GM12878 (cell line): ENCODE results near the gene TLE2. TPM values are rescaled to one million over a fixed set of nuclear protein-coding genes. Genes with fewer than 3 reads are reported as not detected.
A peak's percentile ranks its signal among the peaks of the same experiment; 100 is the strongest.

Experiments used
- ATAC-seq: fragments of 200-7000 bp; cut with Tn5 transposase; 3 replicates; pipeline ENCODE4 v1.9.1; 2020; ENCODE audit warnings: mild to moderate bottlenecking, moderate library complexity
- BruUV-seq: library from RNA; stranded (reverse); fragments of 400-500 nt; replicated peaks from 2 replicates; lab custom pipeline; 2021; lab: Mats Ljungman, UMichigan
- CTCF ChIA-PET: fragments of 300-600 bp; sonication (Branson Sonifier 250); formaldehyde crosslinking; extraction: SDS; loops from one replicate; lab custom pipeline; 2021; ENCODE audit warnings: inconsistent platforms; lab: Yijun Ruan, JAX
- POLR2A ChIA-PET: fragments of 350-600 bp; formaldehyde crosslinking; extraction: SDS; loops from one replicate; lab custom pipeline; 2021; ENCODE audit warnings: inconsistent platforms; lab: Charles Lee
- RAD21 ChIA-PET: fragments of 300-600 bp; sonication (Branson Sonifier 250); formaldehyde crosslinking; loops from one replicate; lab custom pipeline; 2023; ENCODE audit warnings: antibody characterized with exemption; ENCODE audit not compliant: unreplicated experiment; lab: Charles Lee
- SMC1A ChIA-PET: fragments of 300-600 bp; sonication (Branson Sonifier 250); formaldehyde crosslinking; loops from one replicate; lab custom pipeline; 2023; ENCODE audit not compliant: unreplicated experiment, uncharacterized antibody; lab: Charles Lee
- DNase-seq: peaks from one replicate; pipeline ENCODE4 v3.0.0-alpha.2; 2011; ENCODE audit warnings: low read depth, low spot score
- FAIRE-seq: peaks from 3 replicates; lab custom pipeline; 2011; peaks lifted over from hg19 to GRCh38; lab: Jason Lieb, UNC
- H2AFZ ChIP-seq: 2 replicates; pipeline ENCODE4 v1.6.0; 2011; ENCODE audit warnings: low read depth, low read length, control low read depth; ENCODE audit not compliant: control insufficient read depth
- H3K27ac ChIP-seq: 2 replicates; pipeline ENCODE4 v1.5.1; 2011; ENCODE audit warnings: control low read depth; ENCODE audit not compliant: control insufficient read depth, insufficient read depth
- H3K27me3 ChIP-seq, 2 experiments: replicated peaks in 1 of 2; 2 replicates each; pipeline versions ENCODE4 v1.6.0 to v1.6.1; 2011; ENCODE audit warnings: low read length in 1 of 2; ENCODE audit not compliant: control insufficient read depth in 2 of 2, insufficient read depth in 2 of 2
- H3K36me3 ChIP-seq, 2 experiments: 2 replicates each; pipeline ENCODE4 v1.5.1; 2011; ENCODE audit warnings: low read length in 1 of 2; ENCODE audit not compliant: control insufficient read depth in 2 of 2, insufficient read depth in 2 of 2
- H3K4me1 ChIP-seq: 2 replicates; pipeline ENCODE4 v1.6.1; 2011; ENCODE audit warnings: mild to moderate bottlenecking, low read length, moderate library complexity, mixed read lengths; ENCODE audit not compliant: control insufficient read depth, insufficient read depth
- H3K4me2 ChIP-seq: 2 replicates; pipeline ENCODE4 v1.6.0; 2011; ENCODE audit warnings: control low read depth; ENCODE audit not compliant: control insufficient read depth, insufficient read depth
- H3K4me3 ChIP-seq: fragments of 200-600 bp; sonication (generic); 2 replicates; pipeline ENCODE4 v1.5.1; 2016
- H3K79me2 ChIP-seq: 2 replicates; pipeline ENCODE4 v1.6.0; 2011; ENCODE audit warnings: low read length; ENCODE audit not compliant: control insufficient read depth, insufficient read depth
- H3K9ac ChIP-seq: 2 replicates; pipeline ENCODE4 v1.8.0; 2011; ENCODE audit warnings: low read length, control low read depth, mixed read lengths; ENCODE audit not compliant: control insufficient read depth, insufficient read depth
- H3K9me3 ChIP-seq: replicated peaks from 3 replicates; pipeline ENCODE4 v1.5.1; 2011; ENCODE audit warnings: mild to moderate bottlenecking, low read length; ENCODE audit not compliant: control insufficient read depth, insufficient read depth
- H4K20me1 ChIP-seq: 2 replicates; pipeline ENCODE4 v1.6.0; 2011; ENCODE audit not compliant: control insufficient read depth, insufficient read depth
- BHLHE40 ChIP-seq, 2 experiments: fragments of 450-650 bp in 1 of 2; IDR thresholded peaks; 2 replicates each; pipeline ENCODE4 v1.6.1; 2011 to 2017; ENCODE audit warnings: low read depth in 2 of 2, borderline replicate concordance in 1 of 2, improper control_type of control experiment in 1 of 2, low read length in 1 of 2, mild to moderate bottlenecking in 1 of 2
- BMI1 ChIP-seq: fragments of 450-650 bp; IDR thresholded peaks from 2 replicates; pipeline ENCODE4 v1.6.1; 2016; ENCODE audit warnings: mild to moderate bottlenecking, moderate library complexity, borderline replicate concordance
- CEBPB ChIP-seq, 2 experiments: fragments of 150-350 bp in 1 of 2; IDR thresholded peaks; 2 replicates each; pipeline ENCODE4 v1.6.1; 2012 to 2014; ENCODE audit warnings: low read depth in 2 of 2, low read length in 2 of 2, borderline replicate concordance in 1 of 2, inconsistent platforms in 1 of 2
- EED ChIP-seq: sonication (generic); IDR thresholded peaks from 2 replicates; pipeline ENCODE4 v1.6.1; 2016; ENCODE audit warnings: antibody characterized with exemption, low read depth
- EGR1 ChIP-seq, 2 experiments: IDR thresholded peaks; 1 replicate in 1 of 2; 2 replicates in 1 of 2; pipeline ENCODE4 v1.6.1; 2011 to 2012; ENCODE audit warnings: low read depth in 2 of 2, low read length in 2 of 2, borderline replicate concordance in 1 of 2, mild to moderate bottlenecking in 1 of 2, moderate library complexity in 1 of 2
- ESRRA ChIP-seq: IDR thresholded peaks from 2 replicates; pipeline ENCODE4 v1.6.1; 2012; ENCODE audit warnings: mild to moderate bottlenecking, low read length, improper control_type of control experiment
- FOXK2 ChIP-seq: fragments of 450-650 bp; IDR thresholded peaks from 2 replicates; pipeline ENCODE4 v1.6.1; 2017; ENCODE audit warnings: mild to moderate bottlenecking, moderate library complexity
- MEF2A ChIP-seq: IDR thresholded peaks from 2 replicates; pipeline ENCODE4 v1.6.1; 2011; ENCODE audit warnings: low read depth, mild to moderate bottlenecking, low read length, moderate library complexity; ENCODE audit not compliant: insufficient read depth
- MEF2B ChIP-seq: fragments of 450-650 bp; IDR thresholded peaks from 2 replicates; pipeline ENCODE4 v1.6.1; 2018; ENCODE audit warnings: mild to moderate bottlenecking, moderate library complexity; ENCODE audit not compliant: partially characterized antibody, poor library complexity, severe bottlenecking
- NBN ChIP-seq: fragments of 450-650 bp; IDR thresholded peaks from 2 replicates; pipeline ENCODE4 v1.6.1; 2016
- PAX5 ChIP-seq: IDR thresholded peaks from 2 replicates; pipeline ENCODE4 v1.6.1; 2011; ENCODE audit warnings: low read depth, low read length, borderline replicate concordance
- POLR2AphosphoS5 ChIP-seq: IDR thresholded peaks from 2 replicates; pipeline ENCODE4 v1.6.1; 2011; ENCODE audit warnings: mild to moderate bottlenecking, low read length, inconsistent platforms
- RELA ChIP-seq: fragments of 450-650 bp; IDR thresholded peaks from 2 replicates; pipeline ENCODE4 v1.8.0; 2014; ENCODE audit warnings: borderline replicate concordance; ENCODE audit not compliant: partially characterized antibody
- RUNX3 ChIP-seq: IDR thresholded peaks from 2 replicates; pipeline ENCODE4 v1.6.1; 2012; ENCODE audit warnings: low read length, inconsistent platforms
- SMAD5 ChIP-seq: IDR thresholded peaks from 2 replicates; pipeline ENCODE4 v1.6.1; 2016; ENCODE audit warnings: antibody characterized with exemption, low read depth
- TCF12 ChIP-seq: IDR thresholded peaks from 2 replicates; pipeline ENCODE4 v1.6.1; 2011; ENCODE audit warnings: low read depth, mild to moderate bottlenecking, low read length
- WGBS: methylation state at CpG from one replicate; pipeline ENCODE4 v1.1.6; 2016; ENCODE audit warnings: low lambda C conversion rate; ENCODE audit not compliant: insufficient replicate concordance, insufficient coverage; ENCODE audit errors: missing lambda C conversion rate; 5-methylcytosine and 5-hydroxymethylcytosine counted together
- in situ Hi-C: fragments of 300-500 bp; cut with MboI; formaldehyde crosslinking; loops from 9 replicates; pipeline ENCODE4 v1.14.3; 2018; ENCODE audit warnings: mixed read lengths
- intact Hi-C: fragments of 100-400 bp; cut with micrococcal nuclease; formaldehyde crosslinking; loops from one replicate; pipeline ENCODE4 v1.14.2; 2022; ENCODE audit not compliant: unreplicated experiment
- polyA plus RNA-seq, 11 experiments: library from polyadenylated mRNA; depleted of rRNA in 4 of 11; unstranded in 6 of 11; stranded (reverse) in 5 of 11; fragments of >200 nt; fragmentation: Nextera tagmentation in 4 of 11; fragmentation: Illumina TruSeq in 1 of 11; extraction: Ambion mirVana in 4 of 11; extraction: Trizol in 1 of 11; gene quantifications; 1 replicate in 1 of 11; 2 replicates in 10 of 11; pipeline versions ENCODE4 v1.2.1 to v1.2.3, GENCODE V29; 2011 to 2016; ENCODE audit warnings: inconsistent platforms in 2 of 11, missing spikeins in 2 of 11, low read depth in 1 of 11
- total RNA-seq, 4 experiments: library from RNA; depleted of rRNA in 3 of 4; stranded (reverse); fragments of >200 nt in 3 of 4; fragmentation: Illumina TruSeq in 1 of 4; extraction: Trizol in 1 of 4; gene quantifications; 2 replicates each; pipeline versions ENCODE4 v1.2.1 to v1.2.3, GENCODE V29; 2013 to 2021
- TF ChIP-seq, protein P1 (sequence below): fragments of 450-650 bp; conservative IDR thresholded peaks from 2 replicates; pipeline ENCODE4 v1.6.1; 2017; ENCODE audit warnings: mild to moderate bottlenecking, moderate library complexity
- TF ChIP-seq, protein P2 (sequence below): fragments of 450-650 bp; IDR thresholded peaks from 2 replicates; pipeline ENCODE4 v1.6.1; 2016; ENCODE audit warnings: mild to moderate bottlenecking
- TF ChIP-seq, protein P3 (sequence below): fragments of 450-650 bp; IDR thresholded peaks from 2 replicates; pipeline ENCODE4 v1.6.1; 2014; ENCODE audit warnings: mild to moderate bottlenecking

The TLE2 gene
- total and polyA plus RNA-seq, 10 of the 15 experiments (the other 5 are each of a cell fraction or from before 2014, with no cell fraction given), result 0.05 to 0.21 (median 0.11) TPM; not detected in 5

DNA sequence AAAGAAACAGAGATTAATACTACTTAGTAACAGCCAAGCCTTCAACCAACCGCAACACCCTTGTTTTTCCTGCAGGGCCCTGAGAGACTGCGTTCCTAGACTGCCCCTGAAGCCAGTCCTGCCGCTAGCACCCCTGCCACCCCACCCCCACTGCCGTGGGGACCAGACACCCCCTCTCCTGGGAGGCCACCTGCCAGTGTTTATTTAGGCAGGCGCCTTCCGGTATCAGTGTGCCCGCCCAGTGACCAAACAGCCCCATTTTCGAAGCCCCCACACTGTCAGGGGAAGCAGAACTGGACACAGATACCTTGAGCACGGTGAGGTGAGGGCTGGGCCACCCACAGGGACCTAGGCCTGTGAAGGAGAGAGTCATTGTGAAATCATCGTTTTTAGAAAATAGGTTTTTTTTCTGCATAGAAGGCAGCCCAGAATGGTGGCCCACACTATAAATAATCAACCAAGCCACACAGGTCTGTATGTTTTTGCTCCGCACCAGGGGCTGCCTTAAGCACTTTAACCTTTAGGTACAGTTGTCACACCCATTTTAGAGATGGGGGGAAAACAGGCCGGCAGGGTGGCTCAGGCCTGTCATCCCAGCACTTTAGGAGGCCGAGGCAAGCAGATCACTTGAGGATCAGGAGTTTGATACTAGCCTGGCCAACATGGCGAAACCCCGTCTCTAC lies 36.7 kb upstream of the TLE2 start:
- H3K27ac ChIP-seq, result peak overlapping the region; percentile 64
- RAD21 ChIA-PET, result no interaction called here
- TF ChIP-seq RUNX3 (peak; percentile 11; the same call in 1 of the 2 replicates), TCF12 (peak; percentile 88; the same call in 1 of the 2 replicates), FOXK2 (peak; percentile 67), EED (peak; percentile 24; the same call in 1 of the 2 replicates), RELA (no peak), PAX5 (peak; percentile 48; the same call in 1 of the 2 replicates), MEF2A (peak; percentile 6; the same call in 1 of the 2 replicates), SMAD5 (no peak), POLR2AphosphoS5 (no peak), CEBPB (IDR thresholded peaks at IDR 0.05; ENCODE audit: borderline replicate concordance in 1 of 2, low read depth in 2 of 2, low read length in 2 of 2) (no peak), MEF2B (peak; percentile 73), BHLHE40 (IDR thresholded peaks at IDR 0.05; ENCODE audit: borderline replicate concordance in 1 of 2, low read depth in 2 of 2, low read length in 1 of 2) (peak; percentile 10 to 66; a peak in 1 of 4 replicates), BMI1 (no peak), NBN (peak; percentile 59), EGR1 (IDR thresholded peaks at IDR 0.05; ENCODE audit: borderline replicate concordance in 1 of 2, low read depth in 2 of 2, low read length in 2 of 2) (peak in 1 of 2 experiments; percentile 40; a peak in 1 of 3 replicates), ESRRA (no peak)
- TF ChIP-seq, protein P1, sequence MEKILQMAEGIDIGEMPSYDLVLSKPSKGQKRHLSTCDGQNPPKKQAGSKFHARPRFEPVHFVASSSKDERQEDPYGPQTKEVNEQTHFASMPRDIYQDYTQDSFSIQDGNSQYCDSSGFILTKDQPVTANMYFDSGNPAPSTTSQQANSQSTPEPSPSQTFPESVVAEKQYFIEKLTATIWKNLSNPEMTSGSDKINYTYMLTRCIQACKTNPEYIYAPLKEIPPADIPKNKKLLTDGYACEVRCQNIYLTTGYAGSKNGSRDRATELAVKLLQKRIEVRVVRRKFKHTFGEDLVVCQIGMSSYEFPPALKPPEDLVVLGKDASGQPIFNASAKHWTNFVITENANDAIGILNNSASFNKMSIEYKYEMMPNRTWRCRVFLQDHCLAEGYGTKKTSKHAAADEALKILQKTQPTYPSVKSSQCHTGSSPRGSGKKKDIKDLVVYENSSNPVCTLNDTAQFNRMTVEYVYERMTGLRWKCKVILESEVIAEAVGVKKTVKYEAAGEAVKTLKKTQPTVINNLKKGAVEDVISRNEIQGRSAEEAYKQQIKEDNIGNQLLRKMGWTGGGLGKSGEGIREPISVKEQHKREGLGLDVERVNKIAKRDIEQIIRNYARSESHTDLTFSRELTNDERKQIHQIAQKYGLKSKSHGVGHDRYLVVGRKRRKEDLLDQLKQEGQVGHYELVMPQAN, result no peak
- TF ChIP-seq, protein P2, sequence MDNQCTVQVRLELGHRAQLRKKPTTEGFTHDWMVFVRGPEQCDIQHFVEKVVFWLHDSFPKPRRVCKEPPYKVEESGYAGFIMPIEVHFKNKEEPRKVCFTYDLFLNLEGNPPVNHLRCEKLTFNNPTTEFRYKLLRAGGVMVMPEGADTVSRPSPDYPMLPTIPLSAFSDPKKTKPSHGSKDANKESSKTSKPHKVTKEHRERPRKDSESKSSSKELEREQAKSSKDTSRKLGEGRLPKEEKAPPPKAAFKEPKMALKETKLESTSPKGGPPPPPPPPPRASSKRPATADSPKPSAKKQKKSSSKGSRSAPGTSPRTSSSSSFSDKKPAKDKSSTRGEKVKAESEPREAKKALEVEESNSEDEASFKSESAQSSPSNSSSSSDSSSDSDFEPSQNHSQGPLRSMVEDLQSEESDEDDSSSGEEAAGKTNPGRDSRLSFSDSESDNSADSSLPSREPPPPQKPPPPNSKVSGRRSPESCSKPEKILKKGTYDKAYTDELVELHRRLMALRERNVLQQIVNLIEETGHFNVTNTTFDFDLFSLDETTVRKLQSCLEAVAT, result 0 out of 2 replicates have a peak, but pooled peaks have one; percentile 4
- TF ChIP-seq, protein P3, sequence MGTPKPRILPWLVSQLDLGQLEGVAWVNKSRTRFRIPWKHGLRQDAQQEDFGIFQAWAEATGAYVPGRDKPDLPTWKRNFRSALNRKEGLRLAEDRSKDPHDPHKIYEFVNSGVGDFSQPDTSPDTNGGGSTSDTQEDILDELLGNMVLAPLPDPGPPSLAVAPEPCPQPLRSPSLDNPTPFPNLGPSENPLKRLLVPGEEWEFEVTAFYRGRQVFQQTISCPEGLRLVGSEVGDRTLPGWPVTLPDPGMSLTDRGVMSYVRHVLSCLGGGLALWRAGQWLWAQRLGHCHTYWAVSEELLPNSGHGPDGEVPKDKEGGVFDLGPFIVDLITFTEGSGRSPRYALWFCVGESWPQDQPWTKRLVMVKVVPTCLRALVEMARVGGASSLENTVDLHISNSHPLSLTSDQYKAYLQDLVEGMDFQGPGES, result no peak

More for the DNA sequence above, 36.7 kb upstream of the TLE2 start:
- FAIRE-seq (peak; percentile 95), ATAC-seq (peak; percentile 82), DNase-seq (peak; percentile 73)
- Histone ChIP-seq H3K79me2 (peaks cover 13% of the 10 kb centered on the region), H2AFZ (peak overlapping the region; percentile 89), H3K36me3 (no peaks in the 10 kb centered on the region), H3K27me3 (no peaks in the 10 kb centered on the region), H3K4me2 (peak overlapping the region; percentile 71), H3K4me1 (peaks cover 27% of the 10 kb centered on the region), H3K9ac (peak overlapping the region; percentile 47; the same call in 1 of the 2 replicates), H3K4me3 (peak overlapping the region; percentile 39; the same call in 1 of the 2 replicates), H3K9me3 (no peaks in the 10 kb centered on the region; the same call in 2 of the 3 replicates), H4K20me1 (no peaks in the 10 kb centered on the region)
- CTCF ChIA-PET, result interaction anchor here (1.0 to 1.4 kb wide), 3 partner anchors 9 to 38 kb away, joined by 3 to 6 read pairs (median 5); no protein-coding TSS in a partner anchor
- SMC1A ChIA-PET, result interaction anchor here (1.5 kb wide), 1 partner anchor 30 kb away, joined by 4 read pairs; no protein-coding TSS in a partner anchor
- BruUV-seq, result no TSS peak
- 10% methylated on average over 15 of the region's 15 CpGs for WGBS
- in situ Hi-C loops (no loop called here), intact Hi-C loops (no loop called here)
- POLR2A ChIA-PET, result interaction anchor here (0.6 to 1.1 kb wide), 2 partner anchors 30 to 1399 kb away, joined by 4 to 5 read pairs; no protein-coding TSS in a partner anchor
